PC-3 (cell line): Measurements from ENCODE around the gene RASL10B.

Experiments used
- CTCF ChIP-seq: fragments of 300-600 bp; sonication (generic); conservative IDR thresholded peaks from 2 replicates; pipeline ENCODE4 v1.5.1; 2017; ENCODE audit warnings: antibody characterized with exemption, low read depth, mild to moderate bottlenecking, low read length
- EZH2 ChIP-seq: fragments of 300-600 bp; sonication (generic); IDR thresholded peaks from one replicate; pipeline ENCODE4 v1.6.1; 2017; ENCODE audit warnings: antibody characterized with exemption, mild to moderate bottlenecking, low read length; ENCODE audit not compliant: unreplicated experiment
- EZH2phosphoT487 ChIP-seq: fragments of 300-600 bp; sonication (generic); IDR thresholded peaks from 2 replicates; pipeline ENCODE4 v1.6.1; 2018; ENCODE audit warnings: mild to moderate bottlenecking, antibody characterized with exemption, low read length, borderline replicate concordance

GRCh38 chr17:35765756-35766488 lies 34.5 kb downstream of the RASL10B start:
- TF ChIP-seq EZH2: no peak
- no peak for TF ChIP-seq CTCF
- TF ChIP-seq EZH2phosphoT487: no peak
